Progenitor cell of endocrine pancreas (in vitro differentiated cells): Measurements from ENCODE around the gene AXIN2. TPM values are rescaled to one million over a fixed set of nuclear protein-coding genes. Genes with fewer than 3 reads are reported as not detected.

ENCODE experiments used
- DNase-seq: peaks from one replicate; pipeline ENCODE4 v3.0.0; 2021; ENCODE audit warnings: low spot score; ENCODE audit not compliant: unreplicated experiment
- H3K27ac Mint-ChIP-seq: 2 replicates; pipeline ENCODE4 v1.8.0; 2021; ENCODE audit warnings: mild to moderate bottlenecking, moderate library complexity, mixed read lengths
- H3K27me3 Mint-ChIP-seq: 2 replicates; pipeline ENCODE4 v1.8.0; 2021; ENCODE audit warnings: mixed read lengths
- H3K36me3 Mint-ChIP-seq: 2 replicates; pipeline ENCODE4 v1.8.0; 2022; ENCODE audit warnings: mixed read lengths; ENCODE audit not compliant: insufficient read depth
- H3K4me1 Mint-ChIP-seq: 2 replicates; pipeline ENCODE4 v1.8.0; 2021; ENCODE audit warnings: low read depth, mixed read lengths
- H3K4me3 Mint-ChIP-seq: 2 replicates; pipeline ENCODE4 v1.8.0; 2021; ENCODE audit warnings: low read depth, mild to moderate bottlenecking, moderate library complexity, mixed read lengths
- H3K9me3 Mint-ChIP-seq: 2 replicates; pipeline ENCODE4 v1.8.0; 2021; ENCODE audit warnings: low read depth, mixed read lengths
- CTCF ChIP-seq: fragments of 200-600 bp; sonication (generic); IDR thresholded peaks from one replicate; pipeline ENCODE4 v1.5.0; 2021; ENCODE audit warnings: antibody characterized with exemption, mild to moderate bottlenecking; ENCODE audit not compliant: unreplicated experiment
- total RNA-seq: library from RNA; stranded (reverse); gene quantifications from 2 replicates; pipeline ENCODE4 v1.2.1, GENCODE V29; 2021

AXIN2 gene
- total RNA-seq, 1 donor from 2014 or later: 10.2 TPM

GRCh38 chr17:65542610-65543009 is 18.8 kb downstream of the AXIN2 start:
- Mint-ChIP-seq H3K36me3 (peaks cover 14% of the 10 kb centered on the region), H3K27me3 (no peaks in the 10 kb centered on the region)

DNA sequence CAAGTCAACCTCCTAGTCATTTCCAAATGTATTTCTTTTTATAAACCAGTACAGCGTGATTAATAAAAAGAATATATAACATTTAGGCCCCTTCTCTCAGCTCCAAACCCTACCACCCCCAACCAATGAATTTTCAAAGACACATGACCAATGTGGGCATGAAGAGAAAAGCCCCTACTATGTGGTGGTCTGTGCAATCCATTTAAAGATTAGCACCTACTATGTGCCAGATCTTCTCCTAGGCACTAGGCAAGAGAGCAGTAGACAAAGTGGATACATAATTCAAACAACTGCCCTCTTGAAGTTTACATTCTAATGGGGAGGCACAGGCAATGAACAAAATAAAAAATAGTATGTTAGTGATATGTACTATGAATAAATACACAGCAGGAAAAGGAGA is 19.4 kb downstream of the AXIN2 start:
- peaks cover 6% of the 10 kb centered on the region for H3K4me1 Mint-ChIP-seq
- H3K27ac Mint-ChIP-seq: no peak overlapping the region

More at GRCh38 chr17:65542610-65543009, 18.8 kb downstream of the AXIN2 start:
- H3K4me1 Mint-ChIP-seq: peaks cover 11% of the 10 kb centered on the region
- TF ChIP-seq CTCF: no peak
- H3K27ac Mint-ChIP-seq: no peak overlapping the region
- H3K4me3 Mint-ChIP-seq: no peak overlapping the region
- H3K9me3 Mint-ChIP-seq: no peaks in the 10 kb centered on the region
- no peak for DNase-seq

GRCh38 chr17:65541453-65541852 is 20.0 kb downstream of the AXIN2 start:
- DNase-seq: no peak
- Mint-ChIP-seq H3K27ac (no peak overlapping the region), H3K9me3 (no peaks in the 10 kb centered on the region), H3K27me3 (no peaks in the 10 kb centered on the region), H3K36me3 (peaks cover 13% of the 10 kb centered on the region), H3K4me3 (no peak overlapping the region), H3K4me1 (peaks cover 3% of the 10 kb centered on the region)
- TF ChIP-seq CTCF: no peak

More for the DNA sequence above, 19.4 kb downstream of the AXIN2 start:
- DNase-seq: no peak
- peaks cover 13% of the 10 kb centered on the region for H3K36me3 Mint-ChIP-seq
- no peaks in the 10 kb centered on the region for H3K9me3 Mint-ChIP-seq
- TF ChIP-seq CTCF: no peak
- H3K27me3 Mint-ChIP-seq: no peaks in the 10 kb centered on the region
- H3K4me3 Mint-ChIP-seq: no peak overlapping the region

DNA sequence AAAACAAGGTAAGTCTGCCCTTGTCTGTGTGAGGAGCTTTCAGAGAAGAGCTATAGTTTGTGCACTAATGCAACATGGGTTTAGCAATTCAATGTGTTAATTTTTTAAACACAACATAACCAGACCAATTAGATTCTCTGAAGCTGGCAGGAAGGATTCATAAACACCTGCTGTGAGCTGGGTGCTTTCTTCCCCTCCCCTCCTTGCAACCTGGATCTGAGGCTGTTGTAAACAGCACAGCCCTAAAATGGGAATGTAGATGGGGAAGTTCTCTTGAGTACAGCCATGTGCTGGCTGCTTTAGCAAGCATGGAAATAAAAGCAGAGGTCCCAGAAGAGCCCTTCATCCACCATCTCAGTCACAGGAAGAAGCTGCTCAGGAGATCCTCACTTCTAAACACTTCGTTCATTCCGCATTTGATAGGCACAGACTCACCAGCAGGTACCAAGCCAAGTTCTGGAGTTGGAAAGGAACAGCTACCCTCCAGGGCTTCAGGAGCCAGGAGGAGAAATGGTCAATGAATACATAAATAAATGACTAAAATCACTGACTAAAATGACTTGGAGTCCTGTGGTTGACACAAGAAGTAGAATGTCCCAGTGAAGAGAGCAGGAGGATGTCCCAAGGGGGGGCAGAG is 21.7 kb downstream of the AXIN2 start:
- H3K9me3 Mint-ChIP-seq: no peaks in the 10 kb centered on the region
- H3K27me3 Mint-ChIP-seq: no peaks in the 10 kb centered on the region
- no peak overlapping the region for H3K4me3 Mint-ChIP-seq
- H3K4me1 Mint-ChIP-seq: peaks cover 3% of the 10 kb centered on the region
- H3K27ac Mint-ChIP-seq: peak overlapping the region; percentile 56
- H3K36me3 Mint-ChIP-seq: peaks cover 14% of the 10 kb centered on the region
- no peak for DNase-seq
- no peak for TF ChIP-seq CTCF

DNA sequence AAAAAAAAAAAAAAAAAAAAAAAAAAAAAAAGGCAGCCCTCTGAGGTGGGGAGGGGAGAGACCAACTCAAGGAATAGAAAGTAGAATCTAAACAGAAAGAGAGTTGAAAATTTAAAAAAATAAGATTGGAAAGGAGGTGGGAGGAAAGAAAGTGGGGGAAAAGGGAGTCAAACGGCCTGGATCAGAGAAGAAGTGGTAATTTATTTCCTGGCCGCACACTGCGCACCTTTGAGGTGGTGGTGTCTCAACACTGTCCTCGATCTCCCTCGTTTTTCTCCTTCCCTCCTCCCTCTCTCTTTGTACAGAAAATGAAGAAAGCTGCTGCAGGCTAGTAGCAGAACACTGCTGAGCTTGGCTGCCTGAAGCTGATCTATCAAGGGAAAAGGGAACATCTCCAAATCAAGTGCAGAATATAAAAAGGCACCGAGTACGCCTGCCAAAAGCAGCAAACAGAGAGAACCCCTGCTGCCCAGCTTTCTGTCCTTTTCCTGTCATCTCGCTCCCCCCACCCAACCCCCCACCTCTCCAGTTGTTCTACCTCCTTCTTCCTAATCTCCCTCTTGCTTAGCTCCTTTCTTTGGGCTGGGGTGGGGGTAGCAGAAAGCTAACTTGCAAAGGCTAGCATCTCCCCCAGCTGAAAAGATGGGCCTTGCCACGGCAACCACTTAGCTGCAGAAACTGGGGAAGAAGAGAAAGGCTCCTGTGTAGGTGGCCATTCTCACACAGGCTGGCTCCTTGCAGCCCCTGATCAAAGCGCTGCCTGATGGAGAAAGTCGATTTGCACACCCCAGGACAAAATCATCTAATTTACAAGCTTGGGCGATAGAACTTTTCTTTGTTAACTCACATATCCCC is 22.5 kb downstream of the AXIN2 start:
- no peak for TF ChIP-seq CTCF
- no peaks in the 10 kb centered on the region for H3K27me3 Mint-ChIP-seq
- H3K9me3 Mint-ChIP-seq: no peaks in the 10 kb centered on the region
- no peak overlapping the region for H3K27ac Mint-ChIP-seq
- no peak overlapping the region for H3K4me3 Mint-ChIP-seq
- peaks cover 17% of the 10 kb centered on the region for H3K36me3 Mint-ChIP-seq
- H3K4me1 Mint-ChIP-seq: peaks cover 5% of the 10 kb centered on the region
- DNase-seq: no peak
